ENCODE results near the gene MVB12B.

Gene MVB12B

DNA sequence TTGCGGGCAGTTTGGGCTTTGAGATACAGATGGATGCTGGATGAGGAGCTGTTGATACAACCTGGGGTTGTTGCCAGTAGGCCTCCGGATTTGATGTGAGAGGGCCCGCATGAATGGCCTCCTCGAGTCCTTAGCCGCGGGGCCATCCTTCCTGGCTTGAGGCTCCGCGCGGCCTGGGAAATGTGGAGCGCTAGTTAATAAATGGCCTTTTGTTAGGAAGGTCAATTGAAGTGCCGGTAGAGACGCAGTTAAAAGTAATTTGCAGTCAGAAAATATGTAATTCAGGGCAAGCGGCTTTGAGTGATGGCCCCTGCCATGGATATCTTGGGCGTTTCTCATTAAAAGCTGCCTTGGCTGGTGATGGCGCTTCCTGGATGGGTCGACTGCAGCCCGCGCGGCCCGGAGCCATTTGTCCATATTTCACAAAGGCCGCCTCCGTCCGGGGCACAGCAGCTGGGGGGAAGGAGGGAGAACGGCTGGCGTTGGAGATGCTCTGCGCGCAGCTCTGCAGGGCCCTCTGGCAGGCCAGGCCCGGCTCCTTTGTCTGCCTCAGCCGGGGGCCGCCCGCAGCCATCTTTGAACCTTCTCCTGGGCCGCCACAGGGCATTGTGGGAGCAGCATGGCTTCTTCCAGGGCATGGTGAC is 11.2 kb downstream of the MVB12B start:
- DNase-seq (ENCODE audit: low read depth) = no peak
- no peak overlapping the region for H3K4me3 ChIP-seq (ENCODE audit: low read depth, low read length)
- TF ChIP-seq, protein P1, sequence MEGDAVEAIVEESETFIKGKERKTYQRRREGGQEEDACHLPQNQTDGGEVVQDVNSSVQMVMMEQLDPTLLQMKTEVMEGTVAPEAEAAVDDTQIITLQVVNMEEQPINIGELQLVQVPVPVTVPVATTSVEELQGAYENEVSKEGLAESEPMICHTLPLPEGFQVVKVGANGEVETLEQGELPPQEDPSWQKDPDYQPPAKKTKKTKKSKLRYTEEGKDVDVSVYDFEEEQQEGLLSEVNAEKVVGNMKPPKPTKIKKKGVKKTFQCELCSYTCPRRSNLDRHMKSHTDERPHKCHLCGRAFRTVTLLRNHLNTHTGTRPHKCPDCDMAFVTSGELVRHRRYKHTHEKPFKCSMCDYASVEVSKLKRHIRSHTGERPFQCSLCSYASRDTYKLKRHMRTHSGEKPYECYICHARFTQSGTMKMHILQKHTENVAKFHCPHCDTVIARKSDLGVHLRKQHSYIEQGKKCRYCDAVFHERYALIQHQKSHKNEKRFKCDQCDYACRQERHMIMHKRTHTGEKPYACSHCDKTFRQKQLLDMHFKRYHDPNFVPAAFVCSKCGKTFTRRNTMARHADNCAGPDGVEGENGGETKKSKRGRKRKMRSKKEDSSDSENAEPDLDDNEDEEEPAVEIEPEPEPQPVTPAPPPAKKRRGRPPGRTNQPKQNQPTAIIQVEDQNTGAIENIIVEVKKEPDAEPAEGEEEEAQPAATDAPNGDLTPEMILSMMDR (IDR thresholded peaks at IDR 0.05; ENCODE audit: low read depth, low read length) = no peak
- no peak for TF ChIP-seq MYC (IDR thresholded peaks at IDR 0.05; ENCODE audit: low read depth, low read length)
- no peak for TF ChIP-seq POLR2A (IDR thresholded peaks at IDR 0.05; ENCODE audit: extremely low read depth, insufficient read length)
- no peak for TF ChIP-seq MAX (IDR thresholded peaks at IDR 0.05; ENCODE audit: low read depth, low read length)

- DNase-seq (ENCODE audit: low read depth) = no peak
- no peak overlapping the region for H3K4me3 ChIP-seq (ENCODE audit: low read depth, low read length)
- no peak for TF ChIP-seq MYC (IDR thresholded peaks at IDR 0.05; ENCODE audit: low read depth, low read length)
- TF ChIP-seq, protein P1 (IDR thresholded peaks at IDR 0.05; ENCODE audit: low read depth, low read length) = no peak
These were observed 12.3 kb downstream of the MVB12B start for GRCh38 chr9:126338945-126339344.

GRCh38 chr9:126341426-126341825 is 14.8 kb downstream of the MVB12B start:
- TF ChIP-seq MAX (IDR thresholded peaks at IDR 0.05; ENCODE audit: low read depth, low read length) (no peak), POLR2A (IDR thresholded peaks at IDR 0.05; ENCODE audit: extremely low read depth, insufficient read length) (no peak), MYC (IDR thresholded peaks at IDR 0.05; ENCODE audit: low read depth, low read length) (no peak)
- TF ChIP-seq, protein P1 (IDR thresholded peaks at IDR 0.05; ENCODE audit: low read depth, low read length) = no peak
- no peak for DNase-seq (ENCODE audit: low read depth)
- no peak overlapping the region for H3K4me3 ChIP-seq (ENCODE audit: low read depth, low read length)

DNA sequence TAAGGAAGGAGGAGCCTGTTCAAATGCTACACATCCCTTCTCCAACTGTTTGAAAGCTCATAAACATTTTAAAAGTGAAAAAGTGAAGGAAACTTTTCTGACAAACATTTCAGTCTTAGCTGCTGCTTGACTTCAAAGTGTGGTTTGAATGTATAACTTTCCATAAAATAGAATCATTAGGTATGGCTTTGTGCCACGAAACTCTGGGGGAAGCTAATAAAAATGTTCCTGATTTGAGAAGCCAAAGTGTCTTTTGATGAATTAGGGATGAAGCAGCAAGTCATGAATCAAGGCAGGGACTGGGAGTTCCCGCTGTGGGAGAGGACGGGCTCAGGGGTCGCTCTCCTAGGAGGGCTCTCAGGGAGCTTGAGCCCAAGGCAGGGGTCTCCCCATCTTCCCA is 15.3 kb downstream of the MVB12B start:
- no peak overlapping the region for H3K4me3 ChIP-seq (ENCODE audit: low read depth, low read length)
- TF ChIP-seq, protein P1 (IDR thresholded peaks at IDR 0.05; ENCODE audit: low read depth, low read length) = no peak
- TF ChIP-seq MYC (IDR thresholded peaks at IDR 0.05; ENCODE audit: low read depth, low read length) = no peak
- no peak for TF ChIP-seq MAX (IDR thresholded peaks at IDR 0.05; ENCODE audit: low read depth, low read length)
- no peak for TF ChIP-seq POLR2A (IDR thresholded peaks at IDR 0.05; ENCODE audit: extremely low read depth, insufficient read length)
- no peak for DNase-seq (ENCODE audit: low read depth)

DNA sequence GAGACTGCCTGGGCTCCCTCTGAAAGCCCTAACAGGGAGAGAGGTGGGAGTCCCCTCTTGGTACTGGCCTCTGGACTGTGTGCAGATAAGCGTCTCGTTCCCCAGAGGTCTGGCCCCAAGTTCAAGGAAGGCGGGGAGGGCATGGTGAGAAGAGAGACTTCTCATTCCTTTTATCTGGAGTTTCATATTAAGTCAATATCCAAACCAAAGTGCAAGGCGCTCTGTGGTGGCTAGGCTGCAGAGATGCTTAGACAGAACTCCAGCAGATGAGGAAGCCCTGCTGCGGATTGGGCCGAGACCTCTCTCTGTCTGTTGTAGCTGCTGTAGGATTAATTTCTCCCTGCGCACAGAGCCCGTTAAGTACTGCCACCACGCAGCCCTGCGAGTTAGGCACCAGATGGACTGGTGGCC is 16.0 kb downstream of the MVB12B start:
- no peak for TF ChIP-seq MAX (IDR thresholded peaks at IDR 0.05; ENCODE audit: low read depth, low read length)
- TF ChIP-seq, protein P1 (IDR thresholded peaks at IDR 0.05; ENCODE audit: low read depth, low read length) = no peak
- no peak for TF ChIP-seq MYC (IDR thresholded peaks at IDR 0.05; ENCODE audit: low read depth, low read length)
- TF ChIP-seq POLR2A (IDR thresholded peaks at IDR 0.05; ENCODE audit: extremely low read depth, insufficient read length) = no peak
- no peak overlapping the region for H3K4me3 ChIP-seq (ENCODE audit: low read depth, low read length)

DNA sequence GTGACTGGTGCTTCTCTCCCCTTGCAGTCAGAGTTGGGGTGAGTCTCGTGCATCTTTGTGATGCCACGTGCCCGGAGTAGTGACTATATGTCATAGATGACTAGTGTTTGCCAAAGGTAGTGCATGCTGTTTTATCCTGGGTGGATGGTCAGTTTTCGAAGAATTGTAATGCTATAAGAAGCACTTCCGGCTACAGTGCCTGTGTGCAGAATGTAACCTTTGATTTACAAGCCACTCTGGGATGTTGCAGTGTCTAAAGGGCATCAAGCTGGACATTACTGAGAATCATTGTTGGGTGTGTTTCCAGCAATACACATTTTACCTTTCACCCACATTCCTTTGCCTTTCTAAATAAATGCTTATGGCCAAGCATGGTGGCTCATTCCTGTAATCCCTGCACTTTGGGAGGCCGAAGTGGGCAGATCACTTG is 16.7 kb downstream of the MVB12B start:
- H3K4me3 ChIP-seq (ENCODE audit: low read depth, low read length) = no peak overlapping the region
- TF ChIP-seq MYC (IDR thresholded peaks at IDR 0.05; ENCODE audit: low read depth, low read length) = no peak
- TF ChIP-seq MAX (IDR thresholded peaks at IDR 0.05; ENCODE audit: low read depth, low read length) = no peak
- TF ChIP-seq POLR2A (IDR thresholded peaks at IDR 0.05; ENCODE audit: extremely low read depth, insufficient read length) = no peak
- TF ChIP-seq, protein P1 (IDR thresholded peaks at IDR 0.05; ENCODE audit: low read depth, low read length) = no peak
- DNase-seq (ENCODE audit: low read depth) = no peak

More for the DNA sequence above, 16.0 kb downstream of the MVB12B start:
- DNase-seq (ENCODE audit: low read depth) = no peak
